GM20431 (cell line): Measurements from ENCODE around the gene KRT7.
"Not testable (repeated sequence)": the region's sequence is repeated elsewhere in the genome, so short reads cannot be mapped to it uniquely, and the experiment has no call there.

Source experiments
- in situ Hi-C: fragments of 300-500 bp; cut with MseI, MboI; formaldehyde crosslinking; loops from one replicate; pipeline ENCODE4 v1.15.0; 2020; ENCODE audit warnings: low sequenced_read_pairs; ENCODE audit not compliant: unreplicated experiment

Gene KRT7

DNA sequence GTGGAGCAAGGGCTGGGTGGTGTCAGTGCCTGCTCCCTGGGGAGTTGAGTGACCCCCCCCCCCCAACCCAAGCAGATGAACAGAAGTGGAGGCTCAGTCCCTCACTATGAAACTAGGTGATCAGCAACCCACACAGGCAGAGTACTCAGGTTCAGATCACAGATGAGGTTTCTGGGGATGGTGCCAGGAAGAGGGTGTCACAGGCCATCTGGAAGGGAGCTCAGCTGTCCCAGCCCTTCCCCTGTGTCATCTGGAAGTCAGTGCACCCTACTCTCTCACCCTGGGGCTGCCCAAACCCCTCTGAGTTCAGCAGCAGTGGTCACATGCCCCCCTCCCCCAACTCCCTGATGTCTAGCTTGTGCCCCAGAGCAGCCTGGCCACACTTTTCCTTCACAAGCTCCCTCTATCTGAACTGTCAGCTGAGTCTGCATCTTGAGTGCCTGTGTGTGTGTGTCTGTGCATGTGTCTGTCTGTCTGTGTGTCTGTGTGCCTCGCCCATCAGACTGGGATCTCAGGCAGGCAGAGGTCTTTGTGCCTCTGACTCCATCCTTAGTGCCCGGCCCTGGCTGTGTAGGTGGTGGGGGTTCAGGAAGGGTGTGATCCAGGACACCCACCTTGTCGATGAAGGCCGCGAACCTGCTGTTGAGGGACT is 57.6 kb downstream of the KRT7 start:
- in situ Hi-C loops, result not testable (repeated sequence)

DNA sequence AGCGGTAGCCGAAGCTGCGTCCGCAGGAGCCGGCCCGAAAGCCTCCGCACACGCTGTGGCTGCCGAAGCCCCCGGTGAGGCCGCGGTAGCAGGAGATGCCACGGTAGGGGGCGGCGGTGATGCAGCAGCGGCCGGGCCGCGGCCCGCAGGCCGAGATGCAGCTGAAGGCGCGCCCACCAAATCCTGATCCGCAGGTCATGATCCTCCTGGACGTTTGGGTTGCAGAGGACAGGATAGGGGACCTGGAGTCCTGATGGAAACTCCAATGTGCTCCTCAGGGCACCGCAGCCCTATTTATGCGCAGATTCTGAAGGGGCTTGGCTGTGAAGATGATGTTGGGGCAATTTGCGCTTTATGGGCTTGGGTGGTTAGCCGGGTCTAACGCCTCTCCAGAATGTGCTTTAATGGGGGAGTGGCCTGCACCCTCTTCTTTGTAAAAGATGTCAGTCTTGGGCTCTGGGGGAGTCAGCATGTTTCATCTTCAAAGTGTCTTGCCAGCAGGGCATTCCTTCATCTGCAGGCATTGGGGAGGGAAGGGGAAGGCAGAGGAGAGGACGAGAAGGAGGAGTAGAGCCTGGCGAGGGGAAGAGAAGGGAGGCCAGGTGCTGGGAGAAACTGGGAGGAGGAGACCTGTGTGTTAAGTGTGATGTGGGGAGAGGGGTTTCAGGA is 58.4 kb downstream of the KRT7 start, which contains the start of gene KRT81:
Gene KRT81, minus strand, starts transcription at position 268 of the 669 bp plus-strand sequence. Its CDS starts 69 bp downstream, at position 199.
- in situ Hi-C loops, result no loop called here

DNA sequence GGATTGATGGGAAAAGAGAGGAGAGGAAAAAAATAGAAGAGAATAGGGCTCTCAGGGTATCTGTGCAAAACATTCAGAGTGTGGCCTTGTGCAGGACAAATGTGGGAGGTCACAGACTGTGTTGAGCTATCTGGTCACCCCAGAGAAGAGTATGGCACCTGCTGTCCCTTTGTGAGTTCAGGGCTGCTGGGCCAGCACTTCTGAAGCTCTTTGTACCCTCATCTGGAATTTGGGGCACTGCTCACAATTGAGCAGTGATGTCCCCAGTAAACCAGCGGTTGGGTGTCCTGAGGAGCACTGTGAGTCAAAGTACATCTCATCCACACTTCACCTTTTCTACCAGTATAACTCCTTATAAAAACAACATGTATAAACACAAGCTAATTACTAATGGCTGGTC is 60.9 kb downstream of the KRT7 start:
- in situ Hi-C loops, result no loop called here

DNA sequence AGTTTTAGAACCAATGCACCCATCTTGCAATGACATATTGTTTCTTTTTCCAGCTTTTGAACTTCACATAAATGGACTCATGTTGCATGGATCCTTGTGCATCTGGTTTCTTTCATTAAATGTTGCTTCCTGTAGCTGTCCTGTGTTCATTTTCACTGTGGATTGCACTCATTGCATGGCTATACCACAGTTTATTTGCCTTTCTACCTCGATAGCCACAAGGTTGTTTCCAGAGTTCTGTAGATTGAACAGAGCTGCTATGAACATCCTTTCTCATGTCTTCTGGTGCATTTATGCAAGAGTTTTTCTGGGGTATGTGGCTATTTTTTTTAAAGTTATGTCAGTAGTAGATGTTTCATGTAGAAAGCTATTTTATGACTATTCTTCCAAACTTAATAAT is 61.8 kb downstream of the KRT7 start:
- in situ Hi-C loops, result no loop called here

DNA sequence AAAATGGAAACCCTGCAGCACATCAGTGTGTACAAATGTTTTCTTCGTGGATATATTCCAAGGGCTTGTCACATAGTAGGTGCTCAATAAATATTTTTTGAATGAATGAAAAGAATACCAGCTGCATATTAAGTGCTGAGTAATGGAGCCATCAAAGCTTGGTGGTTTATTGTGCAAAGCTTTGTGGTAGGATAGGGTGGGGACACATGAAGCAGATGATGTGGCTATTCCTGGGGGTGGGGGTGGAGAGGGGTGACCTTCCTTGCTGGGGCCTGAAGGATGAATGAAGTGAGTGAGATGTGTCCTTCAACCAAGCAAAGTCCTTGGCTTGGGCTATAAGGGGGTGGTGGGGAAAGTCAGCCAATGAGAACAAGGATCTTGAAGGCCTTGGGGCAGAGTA is 62.6 kb downstream of the KRT7 start:
- in situ Hi-C loops, result no loop called here

DNA sequence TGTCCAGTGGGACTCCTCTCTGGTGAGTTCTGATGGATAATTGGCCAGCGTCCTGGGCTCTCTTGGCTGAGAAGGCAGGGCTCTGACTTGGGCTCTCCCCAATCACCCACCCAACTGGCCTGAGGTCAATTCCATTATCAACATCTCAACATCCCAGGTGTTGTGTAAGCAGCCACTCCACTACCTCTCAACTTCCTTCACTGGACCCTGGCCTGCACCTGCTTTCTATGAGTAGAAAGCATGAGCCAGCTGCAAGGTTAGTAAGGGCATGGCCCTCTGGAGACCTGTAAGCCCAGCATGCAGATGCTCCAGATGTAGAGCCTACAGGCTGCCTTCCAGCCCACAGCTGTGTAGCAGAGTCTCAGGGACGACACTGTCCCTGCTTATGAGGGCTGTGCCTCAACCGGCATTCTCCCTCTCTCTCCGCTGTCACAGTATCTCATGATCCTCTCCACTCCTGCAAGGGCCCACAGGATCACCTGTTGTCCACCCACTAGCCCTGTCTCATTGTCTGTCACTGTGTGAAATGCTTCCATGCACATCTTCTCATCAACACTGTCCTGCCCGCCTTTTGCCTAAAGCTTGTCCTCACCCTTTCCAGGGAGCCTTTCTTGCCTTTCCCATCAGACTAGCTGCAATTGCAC is 63.7 kb downstream of the KRT7 start:
- in situ Hi-C loops, result no loop called here
